GM21360 (cell line): ENCODE results near the gene MRTO4.
"Not testable (repeated sequence)": the region's sequence is repeated elsewhere in the genome, so short reads cannot be mapped to it uniquely, and the experiment has no call there.

ENCODE experiments used
- ATAC-seq: cut with Tn5 transposase; IDR thresholded peaks from one replicate; pipeline ENCODE4 v1.9.1; 2021; ENCODE audit warnings: mild to moderate bottlenecking, moderate library complexity; ENCODE audit not compliant: unreplicated experiment

MRTO4 gene

GRCh38 chr1:19222979-19223824 is 28.4 kb upstream of the MRTO4 start:
- ATAC-seq = no peak

GRCh38 chr1:19229229-19229628 is 22.4 kb upstream of the MRTO4 start:
- no peak for ATAC-seq

- ATAC-seq = no peak
These were observed 21.7 kb upstream of the MRTO4 start for GRCh38 chr1:19229828-19230325.

GRCh38 chr1:19231736-19232523 is 19.7 kb upstream of the MRTO4 start:
- not testable (repeated sequence) for ATAC-seq

- no peak for ATAC-seq
These were observed 19.1 kb upstream of the MRTO4 start for GRCh38 chr1:19232524-19232846.

GRCh38 chr1:19234224-19234623 is 17.4 kb upstream of the MRTO4 start:
- ATAC-seq = no peak

- no peak for ATAC-seq
These were observed 11.7 kb upstream of the MRTO4 start for GRCh38 chr1:19239876-19240275.

GRCh38 chr1:19240673-19241538 is 10.7 kb upstream of the MRTO4 start:
- no peak for ATAC-seq

- peak; percentile 14 for ATAC-seq
These were observed 838 bp upstream of the MRTO4 start for GRCh38 chr1:19250629-19251304.

GRCh38 chr1:19254416-19254815 is 2.8 kb downstream of the MRTO4 start:
- no peak for ATAC-seq

- ATAC-seq = no peak
These were observed 3.7 kb downstream of the MRTO4 start for GRCh38 chr1:19255288-19255687.

- ATAC-seq = not testable (repeated sequence)
These were observed 4.7 kb downstream of the MRTO4 start for GRCh38 chr1:19256301-19256700.

- ATAC-seq = no peak
These were observed 5.7 kb downstream of the MRTO4 start for GRCh38 chr1:19257178-19257914.

GRCh38 chr1:19258353-19258752 is 6.7 kb downstream of the MRTO4 start:
- no peak for ATAC-seq

GRCh38 chr1:19260211-19261138 is 8.9 kb downstream of the MRTO4 start:
- no peak for ATAC-seq

- no peak for ATAC-seq
These were observed 10.4 kb downstream of the MRTO4 start for GRCh38 chr1:19262047-19262446.

- no peak for ATAC-seq
These were observed 11.1 kb downstream of the MRTO4 start for GRCh38 chr1:19262744-19263143.

GRCh38 chr1:19268445-19268844 is 16.8 kb downstream of the MRTO4 start:
- ATAC-seq = no peak
